Mesendoderm (in vitro differentiated cells): ENCODE results near the gene PKN3.
"Not testable (repeated sequence)": the region's sequence is repeated elsewhere in the genome, so short reads cannot be mapped to it uniquely, and the experiment has no call there.

Experiments used
- DNase-seq: peaks from one replicate; pipeline ENCODE4 v3.0.0; 2013
- H2AK5ac ChIP-seq: 2 replicates; pipeline ENCODE4 v1.6.1; 2013; ENCODE audit warnings: low read length, inconsistent platforms
- H2BK120ac ChIP-seq: 2 replicates; pipeline ENCODE4 v1.6.1; 2013; ENCODE audit warnings: low read depth, mild to moderate bottlenecking, low read length, moderate library complexity, mixed read lengths
- H2BK15ac ChIP-seq: replicated peaks from 2 replicates; pipeline ENCODE4 v1.6.1; 2013; ENCODE audit warnings: low read depth, mild to moderate bottlenecking, moderate library complexity
- H2BK5ac ChIP-seq: 2 replicates; pipeline ENCODE4 v1.6.1; 2013; ENCODE audit warnings: low read length, inconsistent platforms
- H3K18ac ChIP-seq: 2 replicates; pipeline ENCODE4 v1.6.1; 2013; ENCODE audit warnings: mild to moderate bottlenecking, low read length, mixed read lengths
- H3K23ac ChIP-seq: one replicate; pipeline ENCODE4 v1.6.1; 2013; ENCODE audit warnings: low read length
- H3K27ac ChIP-seq: 2 replicates; pipeline ENCODE4 v1.5.1; 2013; ENCODE audit warnings: low read depth, mild to moderate bottlenecking, inconsistent platforms, low read length, moderate library complexity
- H3K27me3 ChIP-seq: 2 replicates; pipeline ENCODE4 v1.6.1; 2013; ENCODE audit warnings: low read length, control low read depth, mild to moderate bottlenecking, inconsistent platforms; ENCODE audit not compliant: insufficient read depth, poor library complexity
- H3K36me3 ChIP-seq: 2 replicates; pipeline ENCODE4 v1.6.1; 2013; ENCODE audit warnings: low read length, inconsistent platforms; ENCODE audit not compliant: control insufficient read depth, insufficient read depth
- H3K4ac ChIP-seq: one replicate; pipeline ENCODE4 v1.6.1; 2013; ENCODE audit warnings: low read depth, mild to moderate bottlenecking, low read length, moderate library complexity
- H3K4me1 ChIP-seq: 2 replicates; pipeline ENCODE4 v1.6.1; 2013; ENCODE audit warnings: low read depth, low read length, inconsistent platforms; ENCODE audit not compliant: control insufficient read depth
- H3K4me2 ChIP-seq: 2 replicates; pipeline ENCODE4 v1.6.1; 2013; ENCODE audit warnings: low read length
- H3K4me3 ChIP-seq: 2 replicates; pipeline ENCODE4 v1.5.1; 2013; ENCODE audit warnings: mild to moderate bottlenecking, low read length
- H3K56ac ChIP-seq: one replicate; pipeline ENCODE4 v1.6.1; 2013; ENCODE audit warnings: low read length
- H3K79me1 ChIP-seq: 2 replicates; pipeline ENCODE4 v1.6.1; 2013; ENCODE audit warnings: low read length, inconsistent platforms
- H3K79me2 ChIP-seq: 2 replicates; pipeline ENCODE4 v1.6.1; 2013; ENCODE audit warnings: mild to moderate bottlenecking, low read length; ENCODE audit not compliant: control insufficient read depth, insufficient read depth
- H3K9ac ChIP-seq: 2 replicates; pipeline ENCODE4 v1.6.1; 2013; ENCODE audit warnings: low read length, inconsistent platforms
- H4K5ac ChIP-seq: one replicate; pipeline ENCODE4 v1.6.1; 2013; ENCODE audit warnings: low read length
- H4K8ac ChIP-seq: one replicate; pipeline ENCODE4 v1.6.1; 2013; ENCODE audit warnings: low read depth, mild to moderate bottlenecking, control low read depth, low read length, moderate library complexity
- WGBS: extraction: QIAGEN DNeasy Blood & Tissue Kit; methylation state at CpG from one replicate; pipeline ENCODE4 v1.1.7; 2013; ENCODE audit warnings: low lambda C conversion rate, missing lambda C conversion rate; ENCODE audit not compliant: insufficient coverage; ENCODE audit errors: extremely low coverage; 5-methylcytosine and 5-hydroxymethylcytosine counted together

The PKN3 gene

DNA sequence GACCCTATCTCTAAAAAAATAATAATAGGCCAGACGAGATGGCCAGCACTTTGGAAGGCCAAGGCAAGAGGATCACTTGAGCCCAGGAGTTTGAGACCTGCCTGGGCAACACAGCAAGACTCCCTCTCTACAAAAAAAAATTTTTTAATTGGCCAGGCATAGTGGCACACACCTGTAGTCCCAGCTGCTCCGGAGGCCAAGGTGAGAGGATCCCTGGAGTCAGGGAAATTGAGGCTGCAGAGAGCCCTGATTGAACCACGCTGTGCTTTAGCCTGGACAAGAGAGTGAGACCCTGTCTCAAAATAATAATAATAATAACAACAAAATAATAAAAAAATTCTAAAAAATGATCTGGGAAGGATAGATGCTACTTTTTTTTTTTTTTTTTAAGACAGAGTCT lies 44.5 kb upstream of the PKN3 start:
- Histone ChIP-seq H3K9ac (no peak overlapping the region), H4K8ac (no peak overlapping the region), H3K4me3 (no peak overlapping the region), H3K4me1 (no peaks in the 10 kb centered on the region), H2BK120ac (no peak overlapping the region), H3K79me2 (no peaks in the 10 kb centered on the region), H3K4ac (no peak overlapping the region), H2BK15ac (no peak overlapping the region), H3K27ac (no peak overlapping the region), H2AK5ac (no peak overlapping the region), H4K5ac (no peak overlapping the region), H3K23ac (no peak overlapping the region), H3K79me1 (peaks cover 2% of the 10 kb centered on the region), H3K4me2 (no peak overlapping the region), H3K27me3 (no peaks in the 10 kb centered on the region), H3K18ac (no peak overlapping the region), H2BK5ac (no peak overlapping the region), H3K36me3 (no peaks in the 10 kb centered on the region), H3K56ac (no peak overlapping the region)
- no peak for DNase-seq
- WGBS = no CpG with 5 or more reads among the region's 3 CpGs

DNA sequence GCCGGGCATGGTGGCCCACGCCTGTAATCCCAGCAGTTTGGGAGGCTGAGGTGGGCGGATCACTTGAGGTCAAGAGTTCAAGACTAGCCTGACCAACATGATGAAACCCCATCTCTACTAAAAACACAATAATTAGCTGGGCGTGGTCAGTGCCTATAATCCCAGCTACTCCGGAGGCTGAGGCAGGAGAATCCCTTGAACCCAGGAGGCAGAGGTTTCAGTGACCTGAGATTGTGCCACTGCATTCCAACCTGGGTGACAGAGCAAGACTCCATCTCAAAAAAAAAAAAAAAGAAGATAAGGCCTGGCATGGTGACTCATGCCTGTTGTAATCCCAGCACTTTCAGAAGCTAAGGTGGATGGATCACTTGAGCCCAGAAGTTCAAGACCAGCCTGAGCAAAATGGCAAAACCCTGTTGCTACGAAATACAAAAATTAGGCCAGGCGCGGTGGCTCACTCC lies 35.8 kb upstream of the PKN3 start:
- not testable (repeated sequence) for H3K4me1 ChIP-seq, H3K79me2 ChIP-seq, H4K5ac ChIP-seq, H3K9ac ChIP-seq, H3K36me3 ChIP-seq, H3K4me2 ChIP-seq, H2BK5ac ChIP-seq, H4K8ac ChIP-seq, H2BK15ac ChIP-seq, H2AK5ac ChIP-seq, H3K79me1 ChIP-seq, H3K27me3 ChIP-seq, H3K4ac ChIP-seq, H3K23ac ChIP-seq, H3K27ac ChIP-seq, H3K18ac ChIP-seq, H3K4me3 ChIP-seq, H2BK120ac ChIP-seq, H3K56ac ChIP-seq
- no CpG with 5 or more reads among the region's 8 CpGs for WGBS
- peak; percentile 53 for DNase-seq

DNA sequence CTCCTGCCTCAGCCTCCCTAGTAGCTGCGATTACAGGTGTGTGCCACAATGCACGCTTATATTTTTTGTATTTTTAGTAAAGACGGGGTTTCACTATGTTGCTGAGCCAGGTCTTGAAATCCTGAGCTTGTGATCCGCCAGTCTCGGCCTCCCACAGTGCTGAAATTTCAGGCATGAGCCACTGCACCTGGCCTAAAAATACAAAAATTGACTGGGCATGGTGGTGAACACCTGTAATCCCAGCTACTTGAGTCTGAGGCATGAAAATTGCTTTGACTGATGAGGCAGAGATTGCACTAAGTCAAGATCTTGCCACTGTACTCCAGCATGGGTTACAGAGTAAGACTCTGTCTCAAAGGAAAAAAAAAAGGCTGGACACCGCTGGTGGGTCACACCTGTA lies 32.5 kb upstream of the PKN3 start:
- no peak for DNase-seq
- no CpG with 5 or more reads among the region's 6 CpGs for WGBS

DNA sequence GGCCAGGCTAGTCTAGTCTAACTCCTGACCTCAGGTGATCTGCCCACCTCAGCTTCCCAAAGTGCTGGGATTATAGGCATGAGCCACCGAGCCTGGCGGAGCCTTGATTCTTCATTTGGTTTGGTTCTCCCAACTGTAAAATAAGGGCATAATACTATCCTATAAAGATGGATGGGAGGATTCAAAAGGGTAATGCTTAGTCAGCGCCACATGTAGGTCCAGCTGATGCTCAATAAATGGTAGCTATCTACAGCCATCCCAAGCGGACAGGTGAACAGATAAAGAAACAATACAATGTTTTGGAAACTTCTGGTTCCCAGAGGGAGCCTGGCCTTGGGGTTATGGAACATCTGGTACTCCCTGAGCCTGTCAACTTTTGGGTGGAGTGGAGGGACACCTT lies 26.9 kb upstream of the PKN3 start:
- no peaks in the 10 kb centered on the region for H3K4me1 ChIP-seq
- no peak for DNase-seq
- H2AK5ac ChIP-seq = no peak overlapping the region
- H3K4ac ChIP-seq = no peak overlapping the region
- H2BK15ac ChIP-seq = no peak overlapping the region
- H3K27ac ChIP-seq = no peak overlapping the region
- no peak overlapping the region for H3K9ac ChIP-seq
- WGBS = no CpG with 5 or more reads among the region's 4 CpGs
- no peak overlapping the region for H3K4me2 ChIP-seq
- H3K23ac ChIP-seq = no peak overlapping the region
- H2BK120ac ChIP-seq = no peak overlapping the region
- H3K27me3 ChIP-seq = no peaks in the 10 kb centered on the region
- H3K79me2 ChIP-seq = no peaks in the 10 kb centered on the region
- no peaks in the 10 kb centered on the region for H3K79me1 ChIP-seq
- no peaks in the 10 kb centered on the region for H3K36me3 ChIP-seq
- H4K8ac ChIP-seq = no peak overlapping the region
- H3K56ac ChIP-seq = no peak overlapping the region
- no peak overlapping the region for H3K18ac ChIP-seq
- no peak overlapping the region for H3K4me3 ChIP-seq
- no peak overlapping the region for H4K5ac ChIP-seq
- H2BK5ac ChIP-seq = no peak overlapping the region

More for the DNA sequence above, 32.5 kb upstream of the PKN3 start:
- Histone ChIP-seq H3K79me2 (no peaks in the 10 kb centered on the region), H4K5ac (no peak overlapping the region), H2BK120ac (no peak overlapping the region), H3K4ac (no peak overlapping the region), H3K18ac (no peak overlapping the region), H2AK5ac (no peak overlapping the region), H3K23ac (no peak overlapping the region), H3K56ac (no peak overlapping the region), H2BK5ac (no peak overlapping the region), H3K79me1 (no peaks in the 10 kb centered on the region), H3K4me1 (no peaks in the 10 kb centered on the region), H3K27me3 (no peaks in the 10 kb centered on the region), H3K27ac (no peak overlapping the region), H3K36me3 (no peaks in the 10 kb centered on the region), H3K4me2 (no peak overlapping the region), H4K8ac (no peak overlapping the region), H3K4me3 (no peak overlapping the region), H2BK15ac (no peak overlapping the region), H3K9ac (no peak overlapping the region)

DNA sequence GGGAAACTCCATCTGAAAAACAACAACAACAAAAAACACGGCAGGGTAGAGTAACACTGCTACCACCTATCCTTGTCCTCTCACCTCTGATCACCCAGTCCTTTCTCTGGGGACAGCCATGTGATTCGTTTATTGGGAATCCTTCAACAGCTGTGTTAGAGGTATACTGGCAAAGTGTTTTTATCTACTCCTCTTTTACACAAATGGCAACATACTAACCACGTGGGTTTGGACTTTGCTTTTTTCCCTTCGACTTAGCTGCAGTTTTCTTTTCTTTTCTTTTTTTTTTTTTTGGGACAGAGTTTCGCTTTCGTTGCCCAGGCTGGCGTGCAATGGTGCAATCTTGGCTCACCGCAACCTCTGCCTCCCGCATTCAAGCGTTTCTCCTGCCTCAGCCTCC lies 24.5 kb upstream of the PKN3 start:
- H2AK5ac ChIP-seq = no peak overlapping the region
- no peaks in the 10 kb centered on the region for H3K4me1 ChIP-seq
- no peak overlapping the region for H3K4me3 ChIP-seq
- H3K4me2 ChIP-seq = no peak overlapping the region
- H2BK5ac ChIP-seq = no peak overlapping the region
- no peak overlapping the region for H4K5ac ChIP-seq
- H3K27ac ChIP-seq = no peak overlapping the region
- H3K18ac ChIP-seq = no peak overlapping the region
- no peak overlapping the region for H2BK120ac ChIP-seq
- H3K9ac ChIP-seq = no peak overlapping the region
- H3K4ac ChIP-seq = no peak overlapping the region
- H3K27me3 ChIP-seq = no peaks in the 10 kb centered on the region
- H3K79me2 ChIP-seq = no peaks in the 10 kb centered on the region
- no peak overlapping the region for H3K23ac ChIP-seq
- no peak overlapping the region for H4K8ac ChIP-seq
- WGBS = no CpG with 5 or more reads among the region's 10 CpGs
- H3K79me1 ChIP-seq = no peaks in the 10 kb centered on the region
- no peak for DNase-seq
- no peaks in the 10 kb centered on the region for H3K36me3 ChIP-seq
- H3K56ac ChIP-seq = no peak overlapping the region
- H2BK15ac ChIP-seq = no peak overlapping the region

DNA sequence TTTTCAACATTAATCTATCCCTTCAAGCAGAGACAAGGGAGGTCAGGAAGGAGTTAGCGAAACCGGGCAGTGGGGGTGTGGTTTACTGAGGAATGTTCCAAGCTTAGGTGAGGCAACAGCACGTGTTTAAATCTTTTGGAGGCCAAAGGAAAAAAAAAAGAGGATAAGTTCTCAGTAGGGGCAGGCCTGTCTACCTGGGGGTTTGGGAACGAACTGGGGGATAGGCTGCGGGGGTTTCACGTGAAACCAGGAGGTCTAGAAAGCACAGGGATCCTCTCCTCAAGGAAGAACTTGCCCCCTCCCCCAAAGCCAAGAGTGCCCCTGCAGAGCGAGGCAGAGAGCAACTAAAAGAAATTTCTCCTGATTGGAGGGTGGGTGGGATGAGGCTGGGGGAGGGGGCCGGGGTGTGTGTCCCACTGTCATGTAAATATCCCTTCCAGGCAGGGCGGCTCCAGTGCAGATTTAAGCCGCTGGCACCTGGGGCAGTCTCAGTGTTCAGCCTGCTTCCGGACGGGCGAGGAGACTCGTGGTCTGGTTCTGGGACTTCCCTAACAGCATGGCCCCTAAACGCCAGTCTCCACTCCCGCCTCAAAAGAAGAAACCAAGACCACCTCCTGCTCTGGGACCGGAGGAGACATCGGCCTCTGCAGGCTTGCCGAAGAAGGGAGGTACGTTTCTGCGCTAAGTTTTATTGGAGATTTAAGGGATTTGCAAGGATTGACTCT lies 18.8 kb upstream of the PKN3 start:
- H3K4me3 ChIP-seq = peak overlapping the region; percentile 89

More for the DNA sequence above, 18.8 kb upstream of the PKN3 start:
- peak overlapping the region; percentile 91 for H3K27ac ChIP-seq
- no peak overlapping the region for H2BK120ac ChIP-seq
- no peaks in the 10 kb centered on the region for H3K27me3 ChIP-seq
- H3K23ac ChIP-seq = peak overlapping the region; percentile 50
- peaks cover 10% of the 10 kb centered on the region for H3K79me1 ChIP-seq
- no peak overlapping the region for H2BK15ac ChIP-seq
- DNase-seq = peak; percentile 95
- H4K8ac ChIP-seq = peak overlapping the region; percentile 57
- H2BK5ac ChIP-seq = peak overlapping the region; percentile 98
- no CpG with 5 or more reads among the region's 21 CpGs for WGBS
- peaks cover 7% of the 10 kb centered on the region for H3K4me1 ChIP-seq
- peak overlapping the region; percentile 94 for H2AK5ac ChIP-seq
- peak overlapping the region; percentile 76 for H3K4ac ChIP-seq
- no peak overlapping the region for H4K5ac ChIP-seq
- H3K79me2 ChIP-seq = peaks cover 41% of the 10 kb centered on the region
- H3K36me3 ChIP-seq = no peaks in the 10 kb centered on the region
- H3K18ac ChIP-seq = peak overlapping the region; percentile 88
- H3K4me2 ChIP-seq = peak overlapping the region; percentile 96
- peak overlapping the region; percentile 94 for H3K56ac ChIP-seq
- peak overlapping the region; percentile 96 for H3K9ac ChIP-seq
